ENCODE results near the gene TCAIM. TPM values are rescaled to one million over a fixed set of nuclear protein-coding genes. Genes with fewer than 3 reads are reported as not detected.
"Not testable (repeated sequence)": the region's sequence is repeated elsewhere in the genome, so short reads cannot be mapped to it uniquely, and the experiment has no call there.

The TCAIM gene
- total RNA-seq, 4 donors from 2014 or later = 26.2 to 33.3 (median 27.7) TPM

- 86 to 88% methylated on average over 3 of the region's 3 CpGs for WGBS, 2 donors
- Histone ChIP-seq H3K4me1 (peaks cover 10 to 26% of the 10 kb centered on the region in 2 donors), H3K9me3 (no peaks in the 10 kb centered on the region), H3K27me3 (no peaks in the 10 kb centered on the region), H3K27ac (peak overlapping the region in 1 of 3 donors; percentile 90), H3K4me3 (replicated peaks in 1 of 3) (peak overlapping the region in 1 of 3 donors; percentile 55), H3K36me3 (no peaks in the 10 kb centered on the region)
- intact Hi-C loops (cut with DNase I) = no loop called here
- TF ChIP-seq CTCF (IDR thresholded peaks at IDR 0.05) (no peak), POLR2A (IDR thresholded peaks at IDR 0.05) (no peak)
- no peak for DNase-seq
These were observed 1.5 kb downstream of the TCAIM start for GRCh38 chr3:44340058-44340395.

GRCh38 chr3:44342176-44342790, 3.7 kb downstream of the TCAIM start:
- peaks cover 10 to 25% of the 10 kb centered on the region in 2 donors for H3K4me1 ChIP-seq
- no peak for DNase-seq
- intact Hi-C loops (cut with DNase I) = no loop called here
- H3K9me3 ChIP-seq = no peaks in the 10 kb centered on the region
- H3K27ac ChIP-seq = peak overlapping the region in 2 of 3 donors; percentile 8 to 58
- 34 to 37% methylated on average over 1 of the region's 1 CpG for WGBS, 2 donors
- H3K36me3 ChIP-seq = no peaks in the 10 kb centered on the region
- TF ChIP-seq CTCF (IDR thresholded peaks at IDR 0.05) = no peak
- no peak for TF ChIP-seq POLR2A (IDR thresholded peaks at IDR 0.05)
- no peak overlapping the region for H3K4me3 ChIP-seq (replicated peaks in 1 of 3)
- H3K27me3 ChIP-seq = no peaks in the 10 kb centered on the region

- Histone ChIP-seq H3K4me1 (peaks cover 6 to 21% of the 10 kb centered on the region in 2 donors), H3K4me3 (replicated peaks in 1 of 3) (no peak overlapping the region), H3K27me3 (no peaks in the 10 kb centered on the region), H3K9me3 (no peaks in the 10 kb centered on the region), H3K36me3 (no peaks in the 10 kb centered on the region), H3K27ac (no peak overlapping the region)
- DNase-seq = no peak
- TF ChIP-seq CTCF (IDR thresholded peaks at IDR 0.05) = no peak
- no peak for TF ChIP-seq POLR2A (IDR thresholded peaks at IDR 0.05)
- intact Hi-C loops (cut with DNase I) = no loop called here
These were observed 4.9 kb downstream of the TCAIM start for GRCh38 chr3:44343421-44343820.

- H3K9me3 ChIP-seq; H3K36me3 ChIP-seq; H3K4me3 ChIP-seq (replicated peaks in 1 of 3); intact Hi-C loops (cut with DNase I); H3K27ac ChIP-seq; DNase-seq; H3K4me1 ChIP-seq; H3K27me3 ChIP-seq: not testable (repeated sequence)
- WGBS, 2 donors = 91% methylated on average over 6 of the region's 6 CpGs
These were observed 8.0 kb downstream of the TCAIM start for GRCh38 chr3:44346590-44346989.

- Histone ChIP-seq H3K9me3 (no peaks in the 10 kb centered on the region), H3K27ac (no peak overlapping the region), H3K36me3 (no peaks in the 10 kb centered on the region), H3K4me1 (no peaks in the 10 kb centered on the region), H3K27me3 (no peaks in the 10 kb centered on the region), H3K4me3 (replicated peaks in 1 of 3) (no peak overlapping the region)
- intact Hi-C loops (cut with DNase I) = no loop called here
- WGBS, 2 donors = 90% methylated on average over 6 of the region's 6 CpGs
- no peak for TF ChIP-seq POLR2A (IDR thresholded peaks at IDR 0.05)
- TF ChIP-seq CTCF (IDR thresholded peaks at IDR 0.05) = no peak
- no peak for DNase-seq
These were observed 10.4 kb downstream of the TCAIM start for GRCh38 chr3:44348993-44349392.

All from thyroid gland (tissue), 4 donors.